ENCODE results near the gene TNS3.

DNA sequence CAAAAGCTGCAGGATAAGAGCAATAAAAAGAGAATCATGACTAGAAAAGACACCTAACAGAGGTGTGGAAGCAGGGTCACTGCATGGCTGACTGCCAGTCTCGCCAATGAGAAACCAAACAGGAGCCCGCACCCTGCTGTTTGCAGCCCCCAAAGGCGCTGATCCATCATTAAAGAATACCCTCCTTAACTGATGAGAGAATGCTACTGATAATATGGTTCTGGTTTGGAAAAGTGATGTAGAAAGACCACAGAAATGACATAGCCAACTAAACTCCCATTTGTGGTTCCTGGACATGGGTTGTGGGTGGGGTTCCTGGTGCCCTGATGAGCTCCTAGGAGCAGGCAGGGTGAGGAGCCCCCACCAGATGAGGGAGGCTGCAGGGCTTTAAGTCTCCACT lies 207.4 kb downstream of the TNS3 start:
- TF ChIP-seq, protein P1, sequence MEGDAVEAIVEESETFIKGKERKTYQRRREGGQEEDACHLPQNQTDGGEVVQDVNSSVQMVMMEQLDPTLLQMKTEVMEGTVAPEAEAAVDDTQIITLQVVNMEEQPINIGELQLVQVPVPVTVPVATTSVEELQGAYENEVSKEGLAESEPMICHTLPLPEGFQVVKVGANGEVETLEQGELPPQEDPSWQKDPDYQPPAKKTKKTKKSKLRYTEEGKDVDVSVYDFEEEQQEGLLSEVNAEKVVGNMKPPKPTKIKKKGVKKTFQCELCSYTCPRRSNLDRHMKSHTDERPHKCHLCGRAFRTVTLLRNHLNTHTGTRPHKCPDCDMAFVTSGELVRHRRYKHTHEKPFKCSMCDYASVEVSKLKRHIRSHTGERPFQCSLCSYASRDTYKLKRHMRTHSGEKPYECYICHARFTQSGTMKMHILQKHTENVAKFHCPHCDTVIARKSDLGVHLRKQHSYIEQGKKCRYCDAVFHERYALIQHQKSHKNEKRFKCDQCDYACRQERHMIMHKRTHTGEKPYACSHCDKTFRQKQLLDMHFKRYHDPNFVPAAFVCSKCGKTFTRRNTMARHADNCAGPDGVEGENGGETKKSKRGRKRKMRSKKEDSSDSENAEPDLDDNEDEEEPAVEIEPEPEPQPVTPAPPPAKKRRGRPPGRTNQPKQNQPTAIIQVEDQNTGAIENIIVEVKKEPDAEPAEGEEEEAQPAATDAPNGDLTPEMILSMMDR (IDR thresholded peaks at IDR 0.05): no peak
- TF ChIP-seq POLR2AphosphoS5 (IDR thresholded peaks at IDR 0.05): no peak
